Measurements from ENCODE around the gene NKD2. TPM values are rescaled to one million over a fixed set of nuclear protein-coding genes. Genes with fewer than 3 reads are reported as not detected.
"Not testable (repeated sequence)": the region's sequence is repeated elsewhere in the genome, so short reads cannot be mapped to it uniquely, and the experiment has no call there.

Gene NKD2
- polyA plus RNA-seq, 1 experiment, result not detected

GRCh38 chr5:969408-969839 is 39.2 kb upstream of the NKD2 start:
- H3K27ac ChIP-seq (ENCODE audit: low read depth, low read length), result no peak overlapping the region
- ChIA-PET POLR2A (no interaction called here), CTCF (no interaction called here)
- DNase-seq (ENCODE audit: low read depth, low spot score), result no peak
- peaks cover 51% of the 10 kb centered on the region for H3K27me3 ChIP-seq (ENCODE audit: control insufficient read depth, insufficient read depth, low read length)
- no peak overlapping the region for H3K4me3 ChIP-seq (ENCODE audit: low read depth, low read length)
- no peak for TF ChIP-seq CTCF (IDR thresholded peaks at IDR 0.05; ENCODE audit: low read depth, low read length)
- H3K9me3 ChIP-seq (ENCODE audit: control insufficient read depth, insufficient read depth, low read length), result peaks cover 4% of the 10 kb centered on the region

- H3K9me3 ChIP-seq (ENCODE audit: control insufficient read depth, insufficient read depth, low read length); POLR2A ChIA-PET; H3K27ac ChIP-seq (ENCODE audit: low read depth, low read length); H3K4me3 ChIP-seq (ENCODE audit: low read depth, low read length); DNase-seq (ENCODE audit: low read depth, low spot score): not testable (repeated sequence)
- peaks cover 26% of the 10 kb centered on the region for H3K27me3 ChIP-seq (ENCODE audit: control insufficient read depth, insufficient read depth, low read length)
- CTCF ChIA-PET, result interaction anchor here (0.6 kb wide), 1 partner anchor 370 kb away, joined by 3 read pairs; no protein-coding TSS in a partner anchor
Observed at GRCh38 chr5:972575-972974, 36.0 kb upstream of the NKD2 start.

- Histone ChIP-seq H3K9me3 (ENCODE audit: control insufficient read depth, insufficient read depth, low read length) (no peaks in the 10 kb centered on the region; the same call in 1 of the 2 replicates), H3K4me3 (ENCODE audit: low read depth, low read length) (no peak overlapping the region), H3K27ac (ENCODE audit: low read depth, low read length) (no peak overlapping the region), H3K27me3 (ENCODE audit: control insufficient read depth, insufficient read depth, low read length) (peaks cover 15% of the 10 kb centered on the region)
- ChIA-PET CTCF (no interaction called here), POLR2A (interaction anchor here (0.5 kb wide), 1 partner anchor 595 kb away, joined by 14 read pairs; no protein-coding TSS in a partner anchor)
- no peak for DNase-seq (ENCODE audit: low read depth, low spot score)
- no peak for TF ChIP-seq CTCF (IDR thresholded peaks at IDR 0.05; ENCODE audit: low read depth, low read length)
Observed at GRCh38 chr5:976849-977751, 31.5 kb upstream of the NKD2 start.

- POLR2A ChIA-PET, result interaction anchor here (0.5 kb wide), 1 partner anchor 594 kb away, joined by 14 read pairs; no protein-coding TSS in a partner anchor
- Histone ChIP-seq H3K27me3 (ENCODE audit: control insufficient read depth, insufficient read depth, low read length) (peaks cover 15% of the 10 kb centered on the region), H3K4me3 (ENCODE audit: low read depth, low read length) (no peak overlapping the region), H3K27ac (ENCODE audit: low read depth, low read length) (no peak overlapping the region), H3K9me3 (ENCODE audit: control insufficient read depth, insufficient read depth, low read length) (no peaks in the 10 kb centered on the region; the same call in 1 of the 2 replicates)
- no peak for TF ChIP-seq CTCF (IDR thresholded peaks at IDR 0.05; ENCODE audit: low read depth, low read length)
- DNase-seq (ENCODE audit: low read depth, low spot score), result no peak
- CTCF ChIA-PET, result no interaction called here
Observed at GRCh38 chr5:978054-978453, 30.5 kb upstream of the NKD2 start.

GRCh38 chr5:978693-979092 is 29.9 kb upstream of the NKD2 start:
- Histone ChIP-seq H3K4me3 (ENCODE audit: low read depth, low read length) (no peak overlapping the region), H3K27me3 (ENCODE audit: control insufficient read depth, insufficient read depth, low read length) (peaks cover 15% of the 10 kb centered on the region), H3K9me3 (ENCODE audit: control insufficient read depth, insufficient read depth, low read length) (no peaks in the 10 kb centered on the region; the same call in 1 of the 2 replicates), H3K27ac (ENCODE audit: low read depth, low read length) (no peak overlapping the region)
- no peak for DNase-seq (ENCODE audit: low read depth, low spot score)
- CTCF ChIA-PET, result no interaction called here
- POLR2A ChIA-PET, result no interaction called here
- TF ChIP-seq CTCF (IDR thresholded peaks at IDR 0.05; ENCODE audit: low read depth, low read length), result no peak

All from AG04450 (cell line).